DND-41 (cell line): ENCODE results near the gene AGRN.
"Not testable (repeated sequence)": the region's sequence is repeated elsewhere in the genome, so short reads cannot be mapped to it uniquely, and the experiment has no call there.

ENCODE experiments used
- ATAC-seq: fragments of 200-7000 bp; cut with Tn5 transposase; 3 replicates; pipeline ENCODE4 v1.9.1; 2021; ENCODE audit warnings: low read depth; ENCODE audit not compliant: insufficient read depth
- DNase-seq: peaks from one replicate; pipeline ENCODE4 v3.0.0-alpha.2; 2020
- H2AFZ ChIP-seq: 2 replicates; pipeline ENCODE4 v1.6.0; 2012; ENCODE audit warnings: low read depth, low read length
- H3K27ac ChIP-seq: 2 replicates; pipeline ENCODE4 v1.5.1; 2012; ENCODE audit warnings: low read length, inconsistent platforms
- H3K27me3 ChIP-seq: fragments of 200-600 bp; sonication (generic); 2 replicates; pipeline ENCODE4 v1.6.0; 2012; ENCODE audit warnings: low read length, mild to moderate bottlenecking, inconsistent platforms; ENCODE audit not compliant: insufficient read depth, poor library complexity
- H3K36me3 ChIP-seq: 2 replicates; pipeline ENCODE4 v1.5.1; 2012; ENCODE audit warnings: low read length, inconsistent platforms; ENCODE audit not compliant: insufficient read depth
- H3K4me1 ChIP-seq: 2 replicates; pipeline ENCODE4 v1.5.1; 2012; ENCODE audit warnings: mild to moderate bottlenecking, low read length; ENCODE audit not compliant: insufficient read depth
- H3K4me2 ChIP-seq: 2 replicates; pipeline ENCODE4 v1.6.0; 2012; ENCODE audit warnings: mild to moderate bottlenecking, moderate library complexity, low read length, inconsistent platforms; ENCODE audit not compliant: insufficient read depth
- H3K4me3 ChIP-seq, 2 experiments: fragments of 200-600 bp in 1 of 2; shearing (Covaris generic) in 1 of 2; 2 replicates each; pipeline ENCODE4 v1.5.1; 2012 to 2016; ENCODE audit warnings: inconsistent platforms in 2 of 2, low read length in 2 of 2, mild to moderate bottlenecking in 2 of 2, low read depth in 1 of 2, moderate library complexity in 1 of 2
- H3K79me2 ChIP-seq: 2 replicates; pipeline ENCODE4 v1.6.0; 2012; ENCODE audit warnings: low read length, inconsistent platforms; ENCODE audit not compliant: insufficient read depth
- H3K9ac ChIP-seq: 2 replicates; pipeline ENCODE4 v1.6.0; 2012; ENCODE audit warnings: low read depth, mild to moderate bottlenecking, inconsistent platforms, low read length, moderate library complexity
- H3K9me3 ChIP-seq: 2 replicates; pipeline ENCODE4 v1.5.1; 2012; ENCODE audit warnings: low read length, moderate library complexity, mild to moderate bottlenecking, inconsistent platforms; ENCODE audit not compliant: insufficient read depth, severe bottlenecking
- H4K20me1 ChIP-seq: 2 replicates; pipeline ENCODE4 v1.6.0; 2012; ENCODE audit warnings: low read length; ENCODE audit not compliant: insufficient read depth
- EZH2 ChIP-seq: IDR thresholded peaks from 3 replicates; pipeline ENCODE4 v1.6.1; 2012; ENCODE audit warnings: borderline replicate concordance, low read depth, mild to moderate bottlenecking, moderate library complexity, low read length, inconsistent platforms; ENCODE audit not compliant: severe bottlenecking
- TF ChIP-seq, protein P1 (sequence below): IDR thresholded peaks from 2 replicates; pipeline ENCODE4 v1.5.1; 2012; ENCODE audit warnings: borderline replicate concordance, low read length, moderate library complexity, mild to moderate bottlenecking; ENCODE audit not compliant: poor library complexity, severe bottlenecking; ENCODE audit errors: extremely low read depth

Gene AGRN

DNA sequence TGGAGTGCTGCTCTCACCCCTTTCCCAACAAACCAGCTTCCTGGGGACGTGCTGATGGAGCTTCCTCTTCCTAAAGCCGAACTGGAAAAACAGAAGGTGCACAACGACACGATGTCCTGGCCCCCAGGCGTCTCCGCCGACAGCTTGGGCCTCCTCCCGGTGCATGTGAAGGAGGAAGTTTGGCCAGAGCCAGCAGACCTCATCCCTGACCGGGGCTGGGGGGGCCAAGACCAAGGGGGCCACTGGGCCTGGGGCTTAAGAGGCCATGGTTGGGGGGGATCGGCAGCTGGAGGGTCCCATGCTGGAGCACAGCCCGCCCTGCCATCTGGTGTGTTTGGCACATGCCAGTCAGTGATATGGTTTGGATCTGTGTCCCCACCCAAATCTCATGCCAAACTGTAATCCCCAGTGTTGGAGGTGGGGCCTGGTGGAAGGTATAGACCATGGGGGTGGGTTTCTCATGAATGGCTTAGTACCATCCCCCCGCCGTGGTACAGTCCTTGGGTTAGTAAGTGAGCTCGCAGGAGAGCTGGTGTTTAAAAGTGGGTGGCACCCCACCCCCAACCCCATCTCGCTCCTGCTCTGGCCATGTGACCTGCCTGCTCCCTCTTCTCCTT lies 26.4 kb upstream of the AGRN start:
- Histone ChIP-seq H3K27me3 (peaks cover 6% of the 10 kb centered on the region), H3K36me3 (no peaks in the 10 kb centered on the region), H4K20me1 (peaks cover 3% of the 10 kb centered on the region; the same call in 1 of the 2 replicates), H3K4me1 (0 out of 2 replicates have a peak, but pooled peaks cover 4% of the 10 kb centered on the region), H3K27ac (no peak overlapping the region), H3K79me2 (no peaks in the 10 kb centered on the region), H3K9ac (no peak overlapping the region), H3K4me2 (no peak overlapping the region), H3K9me3 (no peaks in the 10 kb centered on the region), H2AFZ (no peak overlapping the region), H3K4me3 (no peak overlapping the region)
- DNase-seq (no peak), ATAC-seq (no peak)
- TF ChIP-seq EZH2: no peak
- TF ChIP-seq, protein P1, sequence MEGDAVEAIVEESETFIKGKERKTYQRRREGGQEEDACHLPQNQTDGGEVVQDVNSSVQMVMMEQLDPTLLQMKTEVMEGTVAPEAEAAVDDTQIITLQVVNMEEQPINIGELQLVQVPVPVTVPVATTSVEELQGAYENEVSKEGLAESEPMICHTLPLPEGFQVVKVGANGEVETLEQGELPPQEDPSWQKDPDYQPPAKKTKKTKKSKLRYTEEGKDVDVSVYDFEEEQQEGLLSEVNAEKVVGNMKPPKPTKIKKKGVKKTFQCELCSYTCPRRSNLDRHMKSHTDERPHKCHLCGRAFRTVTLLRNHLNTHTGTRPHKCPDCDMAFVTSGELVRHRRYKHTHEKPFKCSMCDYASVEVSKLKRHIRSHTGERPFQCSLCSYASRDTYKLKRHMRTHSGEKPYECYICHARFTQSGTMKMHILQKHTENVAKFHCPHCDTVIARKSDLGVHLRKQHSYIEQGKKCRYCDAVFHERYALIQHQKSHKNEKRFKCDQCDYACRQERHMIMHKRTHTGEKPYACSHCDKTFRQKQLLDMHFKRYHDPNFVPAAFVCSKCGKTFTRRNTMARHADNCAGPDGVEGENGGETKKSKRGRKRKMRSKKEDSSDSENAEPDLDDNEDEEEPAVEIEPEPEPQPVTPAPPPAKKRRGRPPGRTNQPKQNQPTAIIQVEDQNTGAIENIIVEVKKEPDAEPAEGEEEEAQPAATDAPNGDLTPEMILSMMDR: no peak

GRCh38 chr1:994546-994945 lies 25.4 kb upstream of the AGRN start:
- H3K27ac ChIP-seq, H4K20me1 ChIP-seq, H3K79me2 ChIP-seq, H2AFZ ChIP-seq, ATAC-seq, H3K36me3 ChIP-seq, H3K4me3 ChIP-seq, H3K4me1 ChIP-seq, H3K9me3 ChIP-seq, H3K9ac ChIP-seq, H3K4me2 ChIP-seq, DNase-seq: not testable (repeated sequence)
- H3K27me3 ChIP-seq: peaks cover 14% of the 10 kb centered on the region

DNA sequence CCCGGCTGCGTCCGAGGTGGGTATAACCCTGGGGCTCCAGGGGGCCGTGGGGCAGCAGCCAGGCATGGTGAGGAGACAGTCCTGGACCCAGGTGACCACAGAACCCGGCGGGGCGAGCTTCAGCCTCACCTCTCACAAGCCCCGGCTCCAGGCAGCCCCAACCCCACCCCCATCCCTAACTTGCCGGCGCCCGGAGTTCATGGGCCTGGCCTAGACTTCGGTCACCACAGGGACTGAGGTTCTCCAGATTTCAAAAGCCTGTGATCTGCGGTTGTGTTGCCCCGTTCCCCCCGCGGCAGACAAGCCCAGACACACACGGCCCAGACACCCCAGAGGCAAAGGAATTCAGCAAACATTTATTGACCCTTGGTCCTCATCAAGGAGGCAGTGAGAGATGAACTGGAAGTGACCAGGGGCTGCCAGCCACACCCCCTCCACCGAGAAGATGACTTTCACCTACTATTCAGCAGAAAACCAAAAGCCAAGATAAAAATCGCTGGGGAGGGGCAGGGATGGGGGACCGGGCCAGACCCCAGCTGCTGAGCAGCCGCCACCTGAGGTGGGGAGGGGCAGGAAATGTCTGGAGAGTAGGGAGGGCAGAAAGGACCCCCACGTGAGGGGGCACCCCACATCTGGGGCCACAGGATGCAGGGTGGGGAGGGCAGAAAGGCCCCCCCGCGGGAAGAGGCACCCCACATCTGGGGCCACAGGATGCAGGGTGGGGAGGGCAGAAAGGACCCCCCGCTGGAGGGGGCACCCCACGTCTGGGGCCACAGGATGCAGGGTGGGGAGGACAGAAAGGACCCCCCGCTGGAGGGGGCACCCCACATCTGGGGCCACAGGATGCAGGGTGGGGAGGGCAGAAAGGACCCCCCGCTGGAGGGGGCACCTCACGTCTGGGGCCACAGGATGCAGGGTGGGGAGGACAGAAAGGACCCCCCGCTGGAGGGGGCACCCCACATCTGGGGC lies 24.0 kb upstream of the AGRN start:
- no peak for TF ChIP-seq EZH2
- TF ChIP-seq, protein P1: no peak
- Histone ChIP-seq H3K27me3 (peaks cover 26% of the 10 kb centered on the region), H3K36me3 (no peaks in the 10 kb centered on the region), H3K9ac (no peak overlapping the region), H3K27ac (no peak overlapping the region), H3K4me3 (no peak overlapping the region), H3K4me2 (no peak overlapping the region), H3K9me3 (no peaks in the 10 kb centered on the region), H3K4me1 (peaks cover 8% of the 10 kb centered on the region; the same call in 1 of the 2 replicates), H2AFZ (no peak overlapping the region), H3K79me2 (no peaks in the 10 kb centered on the region), H4K20me1 (peaks cover 9% of the 10 kb centered on the region)
- DNase-seq (peak; percentile 44), ATAC-seq (no peak)
